Ectodermal cell (in vitro differentiated cells): Measurements from ENCODE around the gene OR10S1.

Experiments used
- H3K27ac ChIP-seq: 2 replicates; pipeline ENCODE4 v1.7.0; 2013; ENCODE audit warnings: mild to moderate bottlenecking, low read depth, low read length; ENCODE audit not compliant: insufficient read depth, poor library complexity, severe bottlenecking
- H3K27me3 ChIP-seq: 2 replicates; pipeline ENCODE4 v1.7.0; 2013; ENCODE audit warnings: mild to moderate bottlenecking, low read length; ENCODE audit not compliant: insufficient read depth, control insufficient read depth, poor library complexity, severe bottlenecking
- H3K36me3 ChIP-seq: one replicate; pipeline ENCODE4 v1.7.0; 2013; ENCODE audit warnings: low read length; ENCODE audit not compliant: control insufficient read depth, insufficient read depth
- H3K4me1 ChIP-seq: one replicate; pipeline ENCODE4 v1.7.0; 2013; ENCODE audit warnings: low read length; ENCODE audit not compliant: control insufficient read depth, insufficient read depth
- H3K4me3 ChIP-seq: 2 replicates; pipeline ENCODE4 v1.7.0; 2013; ENCODE audit warnings: low read depth, low read length, control low read depth; ENCODE audit not compliant: insufficient read depth
- H3K9me3 ChIP-seq: 2 replicates; pipeline ENCODE4 v1.7.0; 2013; ENCODE audit warnings: mild to moderate bottlenecking, low read length, moderate library complexity; ENCODE audit not compliant: control insufficient read depth
- WGBS, 2 experiments: methylation state at CpG; one replicate each; pipeline ENCODE4 v1.1.7; 2013; ENCODE audit warnings: missing lambda C conversion rate in 2 of 2; 5-methylcytosine and 5-hydroxymethylcytosine counted together

The OR10S1 gene

GRCh38 chr11:123943738-123944137 lies 33.8 kb downstream of the OR10S1 start, which contains the start of gene OR6T1:
TSS of gene OR6T1 (minus strand) at chr11:123943838. CDS start at chr11:123943838, 0 bp downstream.
- H3K36me3 ChIP-seq: no peaks in the 10 kb centered on the region

GRCh38 chr11:123942413-123942812 lies 35.2 kb downstream of the OR10S1 start:
- Histone ChIP-seq H3K9me3 (no peaks in the 10 kb centered on the region), H3K4me1 (no peaks in the 10 kb centered on the region)
- 90 to 95% methylated on average over 4 of the region's 4 CpGs for WGBS, 2 experiments

More at GRCh38 chr11:123943738-123944137, 33.8 kb downstream of the OR10S1 start, which contains the start of gene OR6T1:
- H3K9me3 ChIP-seq: no peaks in the 10 kb centered on the region
- H3K4me1 ChIP-seq: no peaks in the 10 kb centered on the region
- no peak within 1 kb of the TSS for H3K27ac ChIP-seq
- 80 to 97% methylated on average over 1 to 3 of the region's 3 CpGs for WGBS, 2 experiments
- no peak within 1 kb of the TSS for H3K4me3 ChIP-seq
- no peaks in the 10 kb centered on the region for H3K27me3 ChIP-seq

GRCh38 chr11:123939317-123939716 lies 38.3 kb downstream of the OR10S1 start, which contains the start of gene OR4D5:
TSS of gene OR4D5 (plus strand) at chr11:123939617. CDS start at chr11:123939617, 0 bp downstream.
- Histone ChIP-seq H3K4me1 (no peaks in the 10 kb centered on the region), H3K36me3 (no peaks in the 10 kb centered on the region), H3K4me3 (no peak within 1 kb of the TSS), H3K9me3 (no peaks in the 10 kb centered on the region), H3K27ac (no peak within 1 kb of the TSS), H3K27me3 (no peaks in the 10 kb centered on the region)
- WGBS, 2 experiments: 71 to 94% methylated on average over 1 of the region's 1 CpG

More at GRCh38 chr11:123942413-123942812, 35.2 kb downstream of the OR10S1 start:
- no peaks in the 10 kb centered on the region for H3K27me3 ChIP-seq
- no peak overlapping the region for H3K27ac ChIP-seq
- H3K4me3 ChIP-seq: no peak overlapping the region
- H3K36me3 ChIP-seq: no peaks in the 10 kb centered on the region
